Nephron (organoid): Measurements from ENCODE around the gene FRMD5.
"Not testable (repeated sequence)": the region's sequence is repeated elsewhere in the genome, so short reads cannot be mapped to it uniquely, and the experiment has no call there.

ENCODE experiments used
- H3K27ac Mint-ChIP-seq, 3 experiments: 2 replicates each; pipeline ENCODE4 v1.8.0; 2020; ENCODE audit warnings: mixed read lengths in 3 of 3, mild to moderate bottlenecking in 2 of 3, moderate library complexity in 1 of 3
- H3K27me3 Mint-ChIP-seq: 2 replicates; pipeline ENCODE4 v1.8.0; 2021; ENCODE audit warnings: low read depth, mild to moderate bottlenecking, moderate library complexity, mixed read lengths
- H3K36me3 Mint-ChIP-seq: 2 replicates; pipeline ENCODE4 v1.8.0; 2020; ENCODE audit warnings: low read depth, mixed read lengths
- H3K4me1 Mint-ChIP-seq: 2 replicates; pipeline ENCODE4 v1.8.0; 2020; ENCODE audit warnings: mixed read lengths
- H3K4me3 Mint-ChIP-seq, 3 experiments: 2 replicates each; pipeline ENCODE4 v1.8.0; 2020; ENCODE audit warnings: mild to moderate bottlenecking in 3 of 3, mixed read lengths in 3 of 3, moderate library complexity in 2 of 3
- H3K9me3 Mint-ChIP-seq: 2 replicates; pipeline ENCODE4 v1.8.0; 2020; ENCODE audit warnings: mixed read lengths
- CTCF ChIP-seq, 3 experiments: fragments of 200-600 bp; sonication (generic); IDR thresholded peaks; one replicate each; pipeline ENCODE4 v1.5.0; 2021; ENCODE audit warnings: antibody characterized with exemption in 3 of 3; ENCODE audit not compliant: unreplicated experiment in 3 of 3

Gene FRMD5

GRCh38 chr15:44195151-44195740 is at the start of gene FRMD5:
TSS of gene FRMD5 (minus strand) at chr15:44195271.
- no peaks in the 10 kb centered on the region for H3K36me3 Mint-ChIP-seq
- TF ChIP-seq CTCF (IDR thresholded peaks at IDR 0.05; ENCODE audit: unreplicated experiment in 3 of 3) = peak; percentile 26 to 39 (median 37)
- peaks cover 65% of the 10 kb centered on the region for H3K27me3 Mint-ChIP-seq
- no peaks in the 10 kb centered on the region for H3K9me3 Mint-ChIP-seq
- H3K27ac Mint-ChIP-seq = no peak within 1 kb of the TSS
- peaks cover 15% of the 10 kb centered on the region for H3K4me1 Mint-ChIP-seq
- H3K4me3 Mint-ChIP-seq = peak within 1 kb of the TSS; percentile 87 to 94 (median 88)

- Mint-ChIP-seq H3K36me3 (no peaks in the 10 kb centered on the region), H3K4me3 (no peak overlapping the region), H3K9me3 (peaks cover 3% of the 10 kb centered on the region), H3K4me1 (no peaks in the 10 kb centered on the region), H3K27ac (no peak overlapping the region), H3K27me3 (no peaks in the 10 kb centered on the region)
- TF ChIP-seq CTCF (IDR thresholded peaks at IDR 0.05; ENCODE audit: unreplicated experiment in 3 of 3) = peak in 1 of 3 experiments; percentile 7
Observed at GRCh38 chr15:44243829-44244228, 48.8 kb upstream of the FRMD5 start.

- Mint-ChIP-seq H3K4me3 (no peak overlapping the region), H3K9me3 (peaks cover 3% of the 10 kb centered on the region), H3K27me3 (no peaks in the 10 kb centered on the region), H3K36me3 (no peaks in the 10 kb centered on the region), H3K4me1 (no peaks in the 10 kb centered on the region), H3K27ac (no peak overlapping the region)
- no peak for TF ChIP-seq CTCF (IDR thresholded peaks at IDR 0.05; ENCODE audit: unreplicated experiment in 3 of 3)
Observed at GRCh38 chr15:44243141-44243540, 48.1 kb upstream of the FRMD5 start.

GRCh38 chr15:44231842-44232241 is 36.8 kb upstream of the FRMD5 start:
- H3K27ac Mint-ChIP-seq = no peak overlapping the region
- H3K4me3 Mint-ChIP-seq = no peak overlapping the region
- H3K9me3 Mint-ChIP-seq = peaks cover 6% of the 10 kb centered on the region
- no peaks in the 10 kb centered on the region for H3K27me3 Mint-ChIP-seq
- H3K36me3 Mint-ChIP-seq = no peaks in the 10 kb centered on the region
- no peaks in the 10 kb centered on the region for H3K4me1 Mint-ChIP-seq
- TF ChIP-seq CTCF (IDR thresholded peaks at IDR 0.05; ENCODE audit: unreplicated experiment in 3 of 3) = no peak

- H3K9me3 Mint-ChIP-seq, H3K4me1 Mint-ChIP-seq, H3K4me3 Mint-ChIP-seq, H3K27ac Mint-ChIP-seq, H3K27me3 Mint-ChIP-seq, H3K36me3 Mint-ChIP-seq: not testable (repeated sequence)
Observed at GRCh38 chr15:44229301-44229700, 34.2 kb upstream of the FRMD5 start.

- no peaks in the 10 kb centered on the region for H3K27me3 Mint-ChIP-seq
- no peak overlapping the region for H3K27ac Mint-ChIP-seq
- no peaks in the 10 kb centered on the region for H3K36me3 Mint-ChIP-seq
- H3K4me1 Mint-ChIP-seq = no peaks in the 10 kb centered on the region
- peaks cover 9% of the 10 kb centered on the region for H3K9me3 Mint-ChIP-seq
- no peak overlapping the region for H3K4me3 Mint-ChIP-seq
- no peak for TF ChIP-seq CTCF (IDR thresholded peaks at IDR 0.05; ENCODE audit: unreplicated experiment in 3 of 3)
Observed at GRCh38 chr15:44227584-44227983, 32.5 kb upstream of the FRMD5 start.

GRCh38 chr15:44227001-44227400 is 31.9 kb upstream of the FRMD5 start:
- H3K27ac Mint-ChIP-seq, H3K36me3 Mint-ChIP-seq, H3K4me3 Mint-ChIP-seq, H3K4me1 Mint-ChIP-seq, H3K27me3 Mint-ChIP-seq, H3K9me3 Mint-ChIP-seq: not testable (repeated sequence)
